NCI-H226 (cell line): ENCODE measurements around the gene ENOX1.

ENCODE experiments used
- DNase-seq: peaks from one replicate; pipeline ENCODE4 v3.0.0-alpha.2; 2015

Gene ENOX1

DNA sequence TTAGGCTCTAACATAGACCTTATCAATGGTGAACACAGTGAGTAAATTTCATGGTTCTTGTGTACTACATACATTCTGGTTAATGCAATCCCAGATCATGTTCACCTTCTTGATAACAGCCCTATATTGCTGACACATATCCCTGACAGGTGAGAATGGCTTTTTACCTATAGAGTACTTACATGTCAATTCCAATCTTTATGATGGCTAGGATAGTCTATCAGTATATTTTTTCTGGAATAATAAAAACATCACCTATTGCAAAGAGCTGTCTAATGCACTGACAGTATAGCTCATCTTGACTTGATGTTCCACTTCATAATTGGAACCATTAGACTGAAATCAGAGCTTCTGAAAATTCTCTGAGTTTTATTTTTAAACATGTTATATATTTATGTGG lies 199.4 kb downstream of the ENOX1 start:
- DNase-seq: no peak

DNA sequence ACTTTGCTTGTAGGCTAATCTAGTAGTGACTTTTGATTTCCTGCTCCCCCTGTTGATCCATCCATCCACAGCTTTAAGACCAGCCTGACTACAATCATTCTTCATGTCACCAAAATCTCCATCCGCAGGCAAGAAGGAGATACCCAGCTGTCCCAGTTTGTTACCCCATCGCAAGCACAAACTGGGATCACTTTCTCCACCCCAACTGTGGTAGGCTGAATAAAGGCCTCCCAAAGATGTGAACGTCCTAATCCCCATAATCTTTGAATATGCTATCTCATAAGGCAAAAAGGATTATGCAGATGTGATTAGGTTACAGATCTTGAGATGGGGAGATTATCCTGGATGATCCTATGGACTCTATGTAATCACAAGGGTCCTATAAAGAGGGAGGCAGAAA lies 202.0 kb downstream of the ENOX1 start:
- no peak for DNase-seq

DNA sequence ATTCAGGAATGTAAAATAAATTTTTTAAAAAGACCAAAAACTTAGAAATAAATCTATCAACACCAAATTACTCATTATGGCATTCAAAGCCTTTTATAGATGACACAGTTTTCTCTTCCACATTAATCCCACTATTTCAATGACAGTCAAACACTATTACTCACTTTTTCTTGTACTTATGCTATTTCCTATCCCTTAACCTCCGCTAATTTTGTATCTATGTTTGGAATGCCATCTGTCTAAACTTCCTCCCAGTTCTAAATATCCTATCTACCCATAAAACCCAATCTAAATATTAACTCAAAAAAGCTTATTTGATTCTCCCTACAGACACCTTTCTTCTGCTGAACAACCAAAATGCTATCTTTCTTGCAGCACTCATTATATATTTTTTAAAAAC lies 203.5 kb downstream of the ENOX1 start:
- no peak for DNase-seq

DNA sequence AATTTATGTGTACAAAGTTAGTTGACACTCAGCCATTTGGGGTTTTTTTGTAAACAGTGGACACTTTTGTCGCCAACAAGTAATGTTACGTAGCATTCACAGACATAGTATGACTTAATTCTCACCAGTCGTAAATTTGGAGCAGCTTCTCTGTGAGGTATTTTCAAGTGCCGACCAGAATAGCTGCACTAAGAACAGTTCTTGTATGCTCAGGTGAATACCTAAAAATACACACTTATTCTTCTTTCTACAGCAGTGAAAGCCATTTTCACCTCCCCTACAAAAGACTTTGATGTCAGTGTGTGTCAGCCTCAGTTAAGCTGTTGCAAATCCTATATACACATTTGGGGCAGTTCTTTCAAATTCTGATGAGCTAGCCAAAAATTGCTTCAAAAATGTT lies 206.5 kb downstream of the ENOX1 start:
- no peak for DNase-seq

DNA sequence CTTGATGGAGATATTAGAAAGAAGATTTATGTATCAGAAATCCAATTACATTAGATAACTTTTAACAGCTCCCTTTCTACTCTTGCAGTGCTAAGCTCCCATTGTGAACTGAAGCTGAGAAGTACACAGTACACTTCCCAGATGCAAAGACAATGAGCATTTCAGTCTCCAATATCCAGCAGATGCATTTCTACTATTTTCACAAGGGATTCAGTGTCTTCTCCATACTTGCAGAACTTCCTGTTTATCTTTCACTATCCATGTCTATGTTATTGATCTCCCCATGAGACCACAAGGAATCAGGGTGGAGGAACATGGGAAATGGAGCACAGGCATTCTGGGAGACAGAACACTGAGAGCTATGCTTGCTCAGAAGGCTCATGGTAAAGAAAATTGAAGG lies 207.5 kb downstream of the ENOX1 start:
- DNase-seq: no peak

DNA sequence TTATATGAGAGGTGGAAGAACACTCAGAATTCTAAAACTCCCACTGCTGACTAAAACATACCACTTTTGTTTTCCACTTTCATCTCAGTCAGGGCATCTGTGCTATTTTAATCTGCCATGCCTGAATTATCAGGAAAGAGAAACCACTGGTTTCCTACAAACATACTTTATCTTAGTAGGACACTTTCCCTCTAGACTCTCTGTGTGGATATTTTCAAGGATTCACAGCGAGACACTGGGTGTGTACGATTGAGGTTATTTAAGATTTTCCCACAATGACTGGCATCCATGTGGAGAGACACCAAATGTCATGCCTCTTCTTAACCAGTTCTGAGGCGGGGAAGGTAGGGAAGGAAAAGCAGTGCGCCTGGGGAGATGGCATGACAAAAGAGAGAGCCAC lies 212.2 kb downstream of the ENOX1 start:
- peak; percentile 42 for DNase-seq

DNA sequence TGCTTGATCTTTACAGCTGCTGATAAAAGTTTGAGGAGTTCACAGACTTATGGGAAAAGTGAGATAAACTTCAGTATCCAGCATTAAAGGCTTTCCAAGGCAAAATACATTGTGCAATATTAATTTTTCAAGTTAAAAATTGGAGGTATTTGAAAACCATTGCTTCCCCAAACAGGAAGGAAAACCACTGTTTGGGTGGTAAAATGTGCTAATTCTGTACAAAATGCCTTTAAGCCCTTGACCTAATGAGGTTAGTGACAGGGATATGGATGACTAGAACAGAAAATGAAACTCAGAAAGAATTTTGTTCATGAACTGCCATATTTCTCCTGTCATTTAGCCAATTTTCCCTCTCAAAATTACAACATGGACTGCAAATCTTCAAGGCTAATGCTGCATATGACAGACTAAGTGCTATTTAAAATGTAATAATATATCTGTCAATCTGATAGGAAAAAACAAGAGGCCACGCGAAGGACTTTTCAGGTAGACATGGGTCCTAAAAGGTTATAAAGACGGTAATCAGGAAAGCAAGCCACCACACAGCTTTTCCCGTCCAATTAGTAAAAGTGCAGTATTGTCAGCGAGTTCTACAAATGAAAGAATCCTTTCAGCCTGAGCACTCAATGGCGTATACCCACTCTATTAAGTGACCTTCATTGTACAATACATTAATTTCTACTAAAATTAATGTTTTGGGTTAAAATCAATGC lies 212.8 kb downstream of the ENOX1 start:
- peak; percentile 53 for DNase-seq

DNA sequence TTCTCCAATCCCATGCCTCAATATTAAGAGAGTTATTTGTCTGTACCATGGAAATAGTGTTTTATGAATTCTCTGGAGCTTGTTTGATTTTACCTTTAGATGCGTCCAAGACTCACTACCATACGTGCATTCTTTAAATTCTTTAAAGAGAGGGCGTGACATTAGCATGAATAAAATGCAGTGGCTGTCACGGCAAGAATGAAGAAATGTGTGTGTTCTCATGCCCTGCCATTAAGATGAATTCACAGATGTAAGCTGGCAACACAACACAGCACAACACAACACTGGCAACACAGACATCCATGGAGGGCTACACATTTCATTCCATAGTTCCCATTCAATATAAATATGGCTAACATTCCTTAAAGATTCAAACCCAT lies 213.4 kb downstream of the ENOX1 start:
- peak; percentile 82 for DNase-seq

DNA sequence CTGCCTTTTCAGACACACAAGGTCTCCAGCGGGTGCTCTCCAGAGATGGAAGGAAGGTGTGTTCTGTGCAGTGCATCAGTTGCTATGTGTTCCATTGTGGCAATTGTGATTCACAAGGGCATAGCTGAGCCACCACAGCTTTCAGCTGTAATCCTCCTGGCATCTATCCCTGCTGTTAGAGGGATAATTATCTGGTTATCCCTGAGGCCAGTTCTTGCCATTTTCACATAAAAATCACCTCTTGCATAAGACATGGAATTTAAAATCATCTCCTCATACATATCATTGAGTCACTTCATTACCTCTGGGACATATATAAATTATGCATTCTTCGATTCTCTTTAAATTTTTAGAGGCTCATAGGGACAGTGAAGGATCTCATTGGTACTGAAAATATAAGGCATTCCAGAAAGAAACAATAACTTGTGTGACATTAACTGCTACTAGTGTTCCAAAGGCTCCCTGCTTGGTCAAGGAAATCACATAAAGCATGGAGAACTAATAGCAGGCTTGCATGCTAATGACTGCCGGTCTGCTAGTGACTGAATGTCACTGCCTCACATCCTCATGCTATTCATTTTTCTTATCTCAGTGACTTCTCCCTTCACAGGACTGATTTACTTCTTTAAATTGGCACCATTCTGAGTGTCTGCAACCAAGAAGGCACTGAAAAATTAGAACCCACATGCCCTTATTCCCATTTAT lies 214.0 kb downstream of the ENOX1 start:
- peak; percentile 73 for DNase-seq

DNA sequence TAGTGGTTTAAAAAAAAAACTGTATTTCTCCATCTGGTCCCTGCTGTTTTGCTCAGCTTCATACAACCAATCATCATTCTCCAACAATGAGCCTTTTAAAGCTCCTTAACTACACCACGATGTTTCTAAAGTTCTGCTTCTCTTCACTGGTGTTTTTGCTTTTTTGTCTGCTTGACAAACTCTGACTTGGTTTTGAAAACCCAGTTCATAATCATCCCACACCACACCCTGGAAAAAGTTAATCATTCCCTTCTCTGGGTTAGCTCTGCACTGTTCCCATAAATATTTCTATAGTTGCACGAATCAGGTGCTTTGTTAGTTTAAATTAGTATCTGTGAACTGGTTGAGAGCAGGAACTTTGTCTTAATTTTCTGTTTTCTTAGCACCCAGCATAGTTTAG lies 217.1 kb downstream of the ENOX1 start:
- DNase-seq: no peak

DNA sequence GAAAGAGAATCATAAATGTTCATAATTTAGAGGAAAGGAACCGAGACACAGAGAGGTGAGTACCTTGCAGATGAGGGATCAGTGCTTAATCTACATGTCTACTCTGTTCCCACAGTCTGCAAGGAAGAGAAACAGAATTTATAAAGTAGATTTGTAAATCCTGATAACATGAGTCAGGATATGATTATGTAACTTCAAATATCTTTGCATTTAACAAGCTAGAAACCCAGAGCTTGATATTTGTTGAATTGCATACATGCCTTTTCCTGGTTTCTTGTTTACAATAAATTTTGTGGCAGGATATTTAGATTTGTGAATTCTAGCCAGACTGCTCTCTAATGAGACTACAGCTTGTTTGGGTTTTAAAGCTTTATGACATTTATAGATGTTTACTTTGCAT lies 219.2 kb downstream of the ENOX1 start:
- DNase-seq: peak; percentile 63

DNA sequence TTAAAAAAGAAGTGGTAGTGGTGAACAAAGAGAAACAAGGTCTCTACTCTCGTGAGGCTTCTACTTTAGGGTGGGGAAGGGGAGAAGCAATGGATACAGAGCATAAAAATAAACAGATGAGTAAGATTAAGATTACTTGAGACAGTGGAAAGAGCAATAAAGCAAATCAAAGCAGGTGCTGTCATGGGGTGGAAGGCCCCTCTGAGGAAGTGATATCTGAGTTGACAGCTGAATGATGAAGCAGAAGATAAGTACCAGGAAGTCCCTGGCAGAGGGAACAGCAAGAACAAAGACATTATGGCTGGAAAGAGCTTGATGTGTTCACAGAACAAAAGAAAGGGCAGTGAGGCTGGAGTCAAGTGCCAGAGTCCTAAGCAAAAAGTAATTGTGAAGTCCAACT lies 221.8 kb downstream of the ENOX1 start:
- no peak for DNase-seq

DNA sequence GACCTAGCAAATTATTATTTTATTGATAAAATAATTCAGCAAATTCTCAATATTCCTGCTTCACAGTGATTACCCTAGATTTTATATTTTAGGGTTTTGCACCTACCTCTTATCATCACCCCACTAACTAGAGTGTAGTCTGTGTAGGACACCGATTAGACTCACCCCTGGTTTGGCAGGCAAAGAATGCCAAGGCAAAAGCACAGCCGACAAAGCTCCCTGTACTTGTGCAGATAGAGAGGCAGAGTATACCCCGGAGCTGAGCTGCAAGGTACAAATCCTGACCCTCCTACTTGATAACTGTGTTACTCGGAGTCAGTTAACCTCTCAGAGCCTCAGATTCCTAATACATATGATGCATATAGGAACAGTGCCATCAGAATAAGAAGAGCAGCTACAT lies 225.7 kb downstream of the ENOX1 start:
- DNase-seq: no peak

DNA sequence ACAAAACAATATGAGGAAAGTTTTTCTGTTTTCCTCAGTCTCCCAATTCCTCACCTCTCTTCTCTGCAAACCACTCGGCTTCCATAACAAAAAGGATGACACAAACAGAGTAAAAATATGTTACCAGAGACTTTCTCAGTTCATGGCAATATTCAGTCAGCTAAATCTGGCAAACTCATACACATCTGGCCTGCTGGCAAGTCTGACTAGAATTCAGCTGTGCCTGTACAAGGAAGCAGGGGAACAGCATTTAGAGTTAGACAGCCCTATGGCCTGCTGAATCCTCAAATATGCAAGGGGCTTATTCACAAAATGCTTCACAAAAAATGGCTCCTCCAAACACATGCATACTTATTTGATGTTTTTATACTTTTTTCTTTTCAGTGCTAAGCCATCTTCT lies 227.8 kb downstream of the ENOX1 start:
- DNase-seq: no peak

DNA sequence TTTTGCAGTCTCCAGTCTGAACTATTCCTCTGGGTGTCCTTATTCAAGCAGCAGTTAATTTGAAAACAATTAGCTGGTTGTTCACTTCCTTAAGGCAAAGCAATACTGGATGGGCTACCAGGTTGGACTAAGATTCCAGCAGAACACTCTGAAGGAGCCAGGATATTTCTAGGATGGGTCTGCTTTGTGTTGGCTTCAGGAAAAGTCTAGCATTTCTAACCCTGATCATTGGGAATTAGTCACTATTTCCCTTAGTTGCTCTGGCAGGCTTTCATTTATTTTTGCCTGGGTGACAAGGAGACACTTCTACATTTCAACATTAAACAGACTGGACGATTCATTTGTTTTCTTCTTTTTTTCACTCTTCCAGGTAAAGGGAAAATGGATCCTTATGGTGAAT lies 228.4 kb downstream of the ENOX1 start:
- DNase-seq: no peak

DNA sequence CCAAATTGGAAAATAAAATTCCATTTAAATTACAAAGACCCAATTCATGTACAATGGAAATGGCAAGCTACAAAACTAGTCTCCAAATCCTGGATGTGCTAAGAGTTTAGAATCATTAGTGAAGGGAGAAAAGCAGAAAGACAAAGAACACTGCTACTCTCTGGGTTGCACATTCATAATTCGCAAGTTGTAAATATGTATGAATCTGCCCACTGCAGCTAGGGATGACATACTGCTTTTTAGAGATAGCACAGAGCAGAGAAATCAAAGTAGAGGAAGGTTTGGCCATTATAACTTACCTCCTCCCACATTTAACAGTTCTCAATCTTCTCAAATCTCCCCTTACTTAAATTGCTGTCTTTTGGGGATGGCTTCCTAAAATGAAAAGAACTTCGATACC lies 231.1 kb downstream of the ENOX1 start:
- no peak for DNase-seq

DNA sequence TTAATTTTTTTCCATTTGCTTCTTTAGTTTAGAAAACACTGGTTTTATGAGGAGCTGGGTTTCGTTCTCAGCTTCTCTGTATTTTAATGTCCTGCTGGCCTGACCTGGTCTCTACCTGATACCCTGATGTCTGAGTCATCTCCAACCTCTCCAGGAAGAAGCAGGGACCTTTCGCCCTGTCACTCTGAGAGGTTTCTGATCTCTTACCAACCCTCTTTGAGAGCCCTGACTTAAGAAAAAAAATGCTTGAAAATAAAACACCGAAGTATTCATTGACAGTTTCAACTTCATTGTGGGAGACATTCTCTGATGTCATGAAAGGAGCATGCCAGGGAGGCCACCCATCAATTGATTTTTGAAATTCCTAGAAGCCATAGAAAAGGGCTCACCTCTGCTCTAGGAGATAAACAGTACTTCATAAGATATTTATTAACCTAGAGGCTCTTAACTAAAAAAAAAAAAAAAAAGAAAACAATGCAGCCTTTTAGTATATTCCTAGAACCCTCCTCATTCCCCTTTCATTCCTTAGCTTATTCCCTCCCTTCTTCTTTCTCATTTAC lies 234.8 kb downstream of the ENOX1 start:
- DNase-seq: no peak

DNA sequence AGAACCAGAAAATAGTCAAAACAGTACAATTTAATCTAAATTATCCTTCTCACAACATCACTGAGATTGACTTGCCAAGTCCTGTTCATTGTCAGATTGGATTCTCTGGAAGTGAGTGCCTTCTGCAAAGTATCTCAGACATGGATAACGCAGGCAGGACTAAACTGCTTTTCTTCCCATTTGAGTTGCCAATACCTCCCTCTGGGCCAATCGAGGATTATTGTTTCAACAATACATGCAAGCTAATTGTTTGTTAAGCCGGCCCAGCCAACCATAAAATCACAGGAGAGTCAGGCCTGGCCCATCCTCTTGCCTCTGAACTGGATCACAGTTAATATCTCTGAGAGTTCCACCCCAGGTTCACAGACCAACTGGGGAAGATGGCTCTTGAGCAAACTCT lies 240.0 kb downstream of the ENOX1 start:
- no peak for DNase-seq

DNA sequence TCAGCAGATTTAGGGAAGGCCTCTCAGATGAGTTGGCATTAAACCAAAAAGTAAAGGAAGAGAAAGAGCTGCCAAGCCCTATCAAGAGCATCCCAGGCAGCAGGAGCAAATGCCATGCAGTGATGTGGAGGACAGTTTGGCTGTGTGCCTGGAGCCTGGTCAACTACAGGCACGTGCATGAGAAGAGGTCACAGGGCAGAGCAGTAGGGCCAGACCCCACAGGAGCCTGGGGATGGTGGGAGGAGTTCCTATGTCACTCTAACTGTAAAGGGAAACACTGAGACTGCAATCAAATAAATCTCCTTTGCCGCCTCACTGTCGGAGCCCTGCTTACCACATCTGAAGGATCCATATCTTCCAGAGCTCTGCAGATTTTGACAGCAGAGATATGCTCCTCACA lies 240.5 kb downstream of the ENOX1 start:
- DNase-seq: peak; percentile 15

DNA sequence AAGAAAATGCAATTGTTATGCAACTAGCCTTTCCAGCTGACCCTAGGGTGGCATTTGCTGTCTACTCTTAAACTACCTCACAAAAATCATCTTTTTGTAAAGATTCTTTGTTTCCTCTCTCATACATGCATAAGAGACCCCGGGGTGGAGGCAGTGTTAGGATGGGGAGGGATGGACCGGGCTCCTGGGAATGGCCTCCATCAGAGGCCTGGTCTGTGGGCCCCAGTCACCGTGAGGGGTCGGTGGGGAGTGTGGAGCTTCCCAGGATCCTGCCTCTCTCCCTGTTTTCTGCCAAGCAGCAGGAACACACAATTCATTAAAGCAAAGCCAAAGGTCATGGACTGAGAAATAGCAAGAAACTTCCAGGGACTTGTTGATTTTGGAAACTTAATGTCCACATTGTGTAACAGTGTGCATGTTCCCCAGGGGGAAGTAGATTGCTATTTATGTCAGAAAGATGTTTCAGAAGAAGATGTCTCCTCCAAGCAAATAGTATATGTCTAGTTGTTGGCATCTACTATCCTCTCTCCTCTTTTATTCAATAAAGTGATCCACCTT lies 241.4 kb downstream of the ENOX1 start:
- DNase-seq: no peak

DNA sequence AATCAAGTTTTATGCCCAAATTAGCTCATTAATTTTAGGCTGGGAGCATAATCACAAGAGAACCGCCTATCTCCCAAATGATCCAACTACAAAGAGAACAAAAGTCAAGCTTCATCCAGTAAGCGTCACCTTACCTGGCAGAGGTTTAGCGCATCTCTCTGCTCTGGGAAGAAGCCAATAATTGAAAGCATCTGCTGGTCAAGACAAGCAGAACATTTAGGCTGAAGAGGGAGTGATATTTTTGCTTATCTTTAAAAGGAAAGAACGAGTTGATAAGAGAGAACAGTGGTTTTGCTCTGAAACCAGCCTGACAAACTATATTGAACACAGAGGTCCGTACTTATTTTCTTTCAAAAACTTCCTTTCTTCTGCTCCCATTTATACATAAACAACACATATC lies 242.1 kb downstream of the ENOX1 start:
- peak; percentile 8 for DNase-seq

DNA sequence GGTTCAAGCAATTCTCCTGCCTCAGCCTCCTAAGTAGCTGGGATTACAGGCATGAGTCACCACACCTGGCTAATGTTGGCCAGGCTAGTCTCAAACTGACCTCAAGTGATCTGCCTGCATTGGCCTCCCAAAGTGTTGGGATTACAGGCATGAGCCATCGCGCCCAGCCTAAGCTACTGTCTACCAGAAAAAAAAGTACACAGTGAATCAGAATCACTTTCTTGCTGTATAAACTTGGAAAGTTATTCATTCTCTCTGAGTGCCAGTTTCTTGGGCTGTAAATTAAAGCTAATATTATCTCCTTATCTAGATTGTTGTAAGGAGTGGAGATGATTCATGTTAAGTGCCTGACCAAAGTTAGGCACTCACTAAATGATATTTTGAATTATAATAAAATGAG lies 242.8 kb downstream of the ENOX1 start:
- peak; percentile 50 for DNase-seq

DNA sequence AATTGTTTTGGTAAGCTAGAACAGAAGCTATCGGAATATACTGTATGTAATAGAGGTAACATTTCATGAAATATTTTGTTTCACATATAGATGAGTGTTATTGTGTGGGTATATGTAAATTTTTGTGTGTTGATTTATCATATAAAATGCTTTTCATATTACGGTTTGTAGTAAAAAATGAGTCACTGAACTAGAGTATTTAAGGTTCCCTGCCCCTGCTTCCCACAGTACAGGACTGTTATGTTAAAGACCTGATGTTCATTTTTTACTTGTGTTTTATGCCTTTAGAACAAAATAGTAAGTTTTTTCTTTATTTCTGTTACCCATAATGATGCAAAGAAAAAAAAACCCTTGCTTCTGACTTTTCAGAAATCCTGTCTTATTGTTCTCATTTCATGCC lies 243.4 kb downstream of the ENOX1 start:
- no peak for DNase-seq

DNA sequence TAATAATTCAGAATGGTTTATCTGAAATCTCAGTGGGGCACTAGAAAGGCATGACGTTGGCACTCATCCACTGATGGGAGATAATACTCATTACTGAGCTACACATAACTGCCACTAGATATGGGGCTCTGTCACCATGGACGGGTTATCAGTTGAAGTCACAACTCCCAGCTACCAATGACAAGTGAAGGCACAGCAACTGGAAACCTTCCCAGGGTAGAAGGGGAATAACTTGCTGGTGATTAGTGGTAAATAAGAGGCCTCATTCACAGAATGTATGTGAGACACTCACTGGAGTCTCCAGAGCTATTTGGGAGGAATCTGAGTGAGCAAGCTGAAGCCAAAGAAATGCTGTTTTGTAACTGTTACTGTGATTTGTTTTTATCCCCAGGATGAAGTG lies 249.6 kb downstream of the ENOX1 start:
- peak; percentile 5 for DNase-seq
